CD4-positive, alpha-beta T cell treated with Interleukin-17A for 4 hours (primary cell): ENCODE results near the gene SARDH.

ENCODE experiments used
- DNase-seq: peaks from one replicate; pipeline ENCODE4 v3.0.0-alpha.2; 2020; ENCODE audit warnings: mixed read lengths

The SARDH gene

DNA sequence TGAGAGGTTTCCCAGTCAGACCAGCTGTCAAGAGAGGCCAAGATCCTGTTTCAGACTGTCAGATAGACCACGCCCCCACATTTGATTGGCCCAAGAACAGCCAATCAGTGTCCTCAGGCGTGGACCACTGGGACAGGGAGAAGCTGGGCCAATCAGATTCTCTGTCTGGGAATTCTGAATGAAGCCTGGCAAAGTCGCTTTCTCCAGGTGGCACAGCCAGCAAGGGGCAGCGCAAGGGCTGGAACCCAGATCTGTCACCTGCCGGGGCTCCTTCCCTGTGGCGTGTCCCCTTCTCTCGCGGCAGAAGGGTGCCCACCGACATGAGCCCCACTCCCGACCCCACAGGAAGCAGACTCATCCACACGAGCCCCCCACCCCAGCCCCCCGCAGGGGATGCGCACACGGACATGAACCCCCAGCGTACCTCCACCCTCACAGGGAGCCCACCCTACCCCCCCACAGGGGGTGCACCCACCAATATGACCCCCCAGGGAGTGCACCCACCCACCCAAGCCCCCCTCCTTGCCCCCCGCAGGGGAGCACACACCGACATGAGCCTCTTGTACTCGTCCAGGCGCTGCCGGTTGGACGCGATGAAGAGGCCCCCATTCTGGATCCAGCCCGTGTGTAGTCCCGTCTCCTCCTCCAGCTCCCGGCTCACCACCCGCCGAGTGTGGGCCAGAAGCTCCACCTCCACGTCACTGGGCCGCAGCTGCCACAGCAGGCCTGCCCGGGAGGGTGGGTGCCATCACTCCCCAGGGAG is 6.1 kb downstream of the SARDH start:
- no peak for DNase-seq

DNA sequence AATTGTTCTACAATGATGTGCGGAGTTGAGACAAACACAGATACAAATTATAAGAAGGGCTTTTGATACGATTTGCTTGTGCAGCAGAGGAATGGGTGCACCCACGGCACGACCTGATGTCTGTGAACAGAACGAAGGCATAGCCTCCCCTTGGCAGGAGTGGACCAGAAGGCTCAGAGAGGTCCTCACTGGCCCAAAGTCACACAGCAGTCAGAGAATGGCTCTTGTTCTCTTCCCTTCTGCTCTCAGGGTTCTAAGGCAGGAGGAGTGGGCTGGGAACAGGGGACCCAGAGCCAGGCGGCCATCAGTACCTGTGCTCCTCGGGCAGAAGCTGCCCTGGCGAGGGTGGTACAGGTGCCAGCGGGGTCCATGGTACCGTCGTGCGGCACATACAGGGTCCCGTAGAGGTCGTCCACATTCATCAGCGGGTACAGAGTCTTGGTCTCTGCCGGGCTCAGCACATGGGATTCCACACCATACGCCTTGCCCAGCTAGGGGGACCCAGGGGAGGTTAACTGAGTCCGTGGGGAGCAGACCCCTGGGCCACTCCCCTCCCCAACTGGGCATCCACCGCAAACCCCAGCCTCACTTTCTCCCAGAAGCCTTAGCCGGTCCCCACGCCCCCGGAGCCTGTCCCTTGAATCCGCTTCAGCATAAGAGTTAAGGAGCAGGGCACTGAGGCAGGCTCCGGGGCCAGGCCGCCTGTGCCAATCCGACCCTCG is 7.0 kb downstream of the SARDH start:
- DNase-seq = no peak

DNA sequence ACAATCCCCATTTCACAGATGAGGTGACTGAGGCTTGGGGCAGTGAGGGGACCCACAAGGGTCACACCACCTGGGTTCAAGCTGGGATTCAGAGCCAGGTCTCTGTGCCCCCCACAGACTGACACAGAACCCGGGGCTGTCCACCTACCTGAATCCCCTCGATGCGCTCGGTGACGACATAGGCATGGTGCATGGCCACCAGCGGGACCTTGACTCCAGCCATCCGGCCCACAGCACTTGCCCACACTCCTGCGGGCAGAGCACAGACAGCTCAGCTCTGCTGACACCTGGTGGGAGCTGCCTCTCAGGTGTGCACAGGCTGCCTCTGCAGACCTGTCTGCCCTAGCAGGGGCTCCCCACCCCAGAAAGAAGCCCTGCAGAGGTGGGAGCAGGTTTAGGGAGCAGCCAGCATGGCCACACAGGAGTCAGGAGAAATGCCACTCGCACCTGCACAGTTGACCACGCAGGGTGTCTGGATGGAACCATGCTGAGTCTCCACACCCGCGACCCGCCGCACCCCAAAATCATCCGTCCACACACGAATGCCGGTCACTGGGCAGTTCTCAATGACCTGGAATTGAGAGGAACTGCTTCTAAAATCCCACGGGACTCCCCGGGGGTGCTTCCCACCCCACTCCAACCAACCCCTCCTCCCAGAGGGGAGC is 8.4 kb downstream of the SARDH start:
- DNase-seq = no peak

DNA sequence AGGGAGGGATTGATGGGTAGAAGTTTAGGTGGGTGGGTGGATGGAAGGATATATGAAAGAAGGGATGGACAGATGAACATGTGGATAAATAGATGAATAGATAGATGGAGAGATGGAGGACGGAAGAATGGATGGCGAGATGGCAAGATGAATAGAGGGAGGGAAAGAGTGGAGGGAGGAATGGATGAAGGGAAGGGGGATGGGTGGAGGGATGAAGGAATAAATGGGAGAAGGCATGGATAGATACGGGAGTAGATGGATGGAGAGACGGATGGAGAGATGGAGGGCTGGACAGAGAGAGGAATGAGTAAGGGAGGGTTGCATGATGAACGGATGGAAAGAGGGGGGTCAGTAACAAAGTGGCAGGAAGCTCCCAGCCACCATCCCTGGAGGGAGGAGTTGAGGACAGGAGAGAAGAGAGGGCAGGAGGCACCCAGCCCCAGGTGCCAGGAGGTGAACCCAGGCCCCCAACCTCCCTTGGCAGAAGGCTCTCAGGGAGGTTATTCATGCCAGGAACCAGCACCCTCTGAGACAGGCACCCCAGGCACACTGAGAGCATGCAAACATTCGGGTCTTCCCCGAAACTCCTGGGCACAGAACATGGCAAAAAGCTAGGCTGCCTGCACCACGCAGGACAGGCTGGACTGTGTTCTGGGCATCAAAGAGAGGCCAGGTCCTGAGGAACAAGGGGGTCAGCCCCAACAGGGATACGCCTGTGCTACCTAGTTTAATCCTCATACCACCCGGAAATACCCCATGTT is 9.1 kb downstream of the SARDH start:
- DNase-seq = no peak

DNA sequence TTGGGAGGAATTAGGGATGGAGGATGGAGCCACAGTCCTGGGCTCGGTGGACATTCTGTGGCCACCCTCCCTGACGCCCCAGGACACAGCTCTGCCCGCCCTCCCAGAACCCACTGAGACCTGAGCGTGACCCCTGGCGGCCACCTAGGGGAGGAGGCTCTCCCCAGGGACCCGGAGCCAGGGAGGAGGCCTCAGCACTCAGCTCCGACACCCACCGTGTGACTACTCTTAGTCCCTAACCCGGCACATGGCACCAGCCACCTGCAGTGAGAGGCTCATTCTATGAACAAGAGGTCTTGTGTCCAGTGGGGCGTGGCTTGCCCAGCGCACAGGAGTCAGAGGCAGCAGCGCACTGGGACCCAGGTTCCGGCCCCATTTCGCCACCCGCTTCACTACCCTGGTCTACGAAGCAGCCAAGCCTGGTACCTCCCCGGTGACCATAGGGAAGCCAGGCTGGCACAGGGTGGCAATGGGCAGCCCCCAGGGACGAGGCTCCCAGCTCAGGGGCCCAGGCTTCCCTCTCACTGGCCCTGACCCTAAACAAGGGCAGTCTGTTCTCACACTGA is 10.2 kb downstream of the SARDH start:
- DNase-seq = no peak

DNA sequence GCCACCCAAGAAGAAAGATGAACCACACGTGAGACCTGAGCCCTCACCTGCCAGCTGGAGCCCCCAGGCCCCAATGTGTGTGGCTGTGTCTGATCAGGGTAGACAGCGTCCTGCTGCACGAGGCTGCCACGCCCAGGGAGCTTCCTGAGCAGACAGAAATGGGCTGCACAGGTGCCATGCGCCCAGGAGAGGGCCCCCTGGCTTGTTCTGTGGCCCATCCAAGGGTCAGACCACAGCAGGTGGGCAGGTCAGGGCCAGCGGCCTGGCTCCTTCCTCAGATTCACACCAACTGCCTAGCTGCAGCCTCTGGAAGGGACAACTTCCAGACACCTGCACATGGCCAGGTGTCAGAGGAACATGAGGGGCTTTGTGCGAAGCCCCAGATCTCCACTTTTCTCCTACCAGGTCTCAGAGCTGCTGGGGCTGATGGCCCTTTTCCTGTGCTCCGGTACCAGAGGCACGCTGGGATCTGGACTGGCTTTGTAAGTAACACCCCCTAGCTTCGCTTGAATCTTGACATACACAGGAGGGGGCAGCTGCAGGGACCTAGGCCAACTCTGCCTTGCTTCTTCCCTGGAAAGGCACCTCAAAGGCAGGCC is 10.8 kb downstream of the SARDH start:
- no peak for DNase-seq

DNA sequence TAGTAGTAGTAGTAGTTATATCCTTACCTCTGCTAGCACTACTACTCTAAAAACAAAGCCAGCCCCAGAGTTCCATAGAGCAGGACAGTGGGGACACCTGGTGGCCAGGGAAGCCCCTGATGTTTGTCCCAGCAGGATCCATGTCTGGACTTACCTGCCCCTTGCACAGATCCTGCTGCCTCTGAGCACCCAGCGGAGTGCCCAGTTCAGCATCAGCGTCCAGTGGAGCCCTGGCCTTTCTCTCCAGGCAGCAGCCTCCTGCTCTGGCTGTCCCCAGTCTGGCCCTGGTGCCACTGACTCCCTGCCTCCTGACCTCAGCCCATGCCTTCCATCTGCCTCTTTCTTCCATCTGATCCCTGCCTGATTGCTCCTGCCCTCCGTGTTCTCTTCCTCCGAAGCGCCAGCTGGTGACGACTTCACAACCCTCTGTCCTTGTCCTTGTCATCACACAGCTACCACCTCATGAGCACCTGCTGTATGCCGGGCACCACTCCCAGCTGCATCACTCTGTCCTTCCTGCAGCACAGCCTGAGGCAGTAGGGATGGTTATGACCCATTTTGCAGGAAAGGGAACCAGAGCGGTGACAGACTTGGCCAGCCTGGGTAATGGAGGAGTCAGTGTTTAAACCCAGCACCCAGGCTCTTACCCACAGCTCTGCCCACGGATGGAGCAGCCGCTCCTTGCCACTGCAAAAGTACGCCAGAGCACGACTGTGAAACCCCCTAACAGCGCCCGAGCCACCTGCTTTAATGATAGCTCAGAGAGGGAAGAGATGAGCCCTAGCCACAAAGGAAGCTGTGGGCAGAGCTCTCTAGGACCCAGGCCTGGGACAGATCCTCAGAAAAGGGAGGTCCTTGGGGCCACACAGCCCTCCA is 11.5 kb downstream of the SARDH start:
- DNase-seq = peak; percentile 78

DNA sequence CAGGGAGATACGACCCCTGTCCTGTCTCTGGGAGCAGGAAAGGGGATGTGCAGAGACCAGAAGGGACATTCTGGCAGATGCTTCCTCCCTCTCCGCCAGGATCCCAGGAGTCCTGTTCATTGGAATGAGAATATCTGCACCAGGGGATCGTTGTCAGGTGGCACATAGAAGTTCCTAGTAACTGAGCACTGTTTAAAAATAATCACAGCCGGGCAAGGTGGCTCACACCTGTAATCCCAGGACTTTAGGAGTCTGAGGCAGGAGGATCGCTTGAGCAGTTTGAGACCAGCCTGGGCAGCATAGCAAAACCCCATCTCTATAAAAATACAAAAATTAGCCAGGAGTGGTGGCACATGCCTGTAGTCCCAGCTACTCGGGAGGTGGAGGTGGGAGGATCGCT is 12.3 kb downstream of the SARDH start:
- DNase-seq = no peak

DNA sequence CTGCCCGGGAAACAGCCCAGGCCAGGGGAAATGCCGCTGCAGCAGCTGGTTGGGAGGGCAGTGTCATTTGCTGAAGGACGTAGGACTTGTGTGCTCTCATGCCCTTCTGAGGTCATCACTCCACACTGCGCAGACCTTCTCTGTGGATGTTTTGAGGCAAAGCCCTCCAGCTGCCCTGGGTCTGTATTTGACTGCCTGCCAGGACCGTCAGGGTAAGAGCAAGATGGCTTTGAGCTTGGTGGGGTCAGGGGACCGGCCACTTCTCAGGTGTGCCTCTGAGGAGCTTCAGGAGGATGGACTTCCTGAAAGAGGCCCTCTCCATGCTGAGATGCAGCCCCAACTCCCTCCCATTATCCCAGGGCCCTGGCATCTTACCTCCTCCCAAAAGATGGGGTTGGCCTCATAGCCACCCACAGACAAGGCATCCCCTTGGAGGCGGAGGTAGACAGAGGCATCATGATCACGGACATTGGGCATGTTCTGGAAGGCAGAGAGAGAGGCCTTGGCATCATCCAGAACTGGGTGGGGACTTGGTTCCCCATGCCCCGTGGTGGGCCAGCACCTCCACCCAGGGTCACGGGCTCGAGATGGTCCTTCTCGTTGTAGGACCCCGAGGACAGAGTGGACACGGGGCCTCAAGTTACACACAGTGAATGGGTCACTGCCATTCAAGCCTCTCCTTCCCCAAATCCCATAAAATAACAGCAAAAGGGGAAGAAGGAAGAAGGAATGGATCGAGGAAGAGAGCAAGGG is 19.4 kb downstream of the SARDH start:
- no peak for DNase-seq

DNA sequence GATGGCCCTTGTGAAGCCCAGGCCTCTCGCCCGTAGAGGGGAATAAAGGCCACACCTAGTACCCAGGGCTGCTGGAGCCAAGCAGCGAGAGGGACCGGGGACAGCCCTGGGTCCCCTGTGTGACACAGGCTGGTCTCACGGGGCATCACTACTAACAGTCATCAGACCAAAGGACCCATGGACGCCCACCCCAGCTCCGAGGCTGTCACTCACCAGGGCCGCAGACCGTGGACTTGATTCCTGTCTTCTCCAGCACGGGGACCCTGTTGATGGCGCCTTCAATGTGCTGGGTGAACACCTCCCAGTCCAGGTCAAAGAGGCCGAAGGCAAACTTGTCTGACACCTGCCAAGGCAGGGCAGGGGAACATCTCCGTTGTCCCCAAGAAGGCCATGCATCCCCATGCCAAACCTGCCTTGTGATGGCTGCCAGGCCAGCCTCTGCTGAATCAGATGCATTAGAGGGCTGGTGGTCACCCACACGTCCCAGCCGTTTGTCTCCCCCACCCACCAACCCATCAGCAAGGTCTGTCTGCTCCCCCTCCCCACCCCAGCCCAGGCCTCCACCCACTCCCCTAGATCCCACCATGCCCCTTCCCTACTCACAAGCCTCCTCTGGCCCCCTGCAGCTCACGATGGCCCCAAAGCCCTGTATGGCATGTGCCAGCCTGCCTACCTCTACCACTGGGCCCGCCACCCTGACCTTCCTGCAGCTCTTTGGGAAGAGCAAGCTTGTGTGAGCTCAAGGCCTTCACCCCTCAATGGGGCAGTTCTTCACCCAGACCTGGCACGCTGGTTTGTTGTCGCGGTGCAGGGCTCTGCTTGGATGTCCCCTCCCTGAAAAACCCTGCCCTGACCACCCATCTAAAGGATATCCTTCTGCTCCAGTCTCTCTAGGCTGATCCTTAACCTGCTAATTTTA is 20.8 kb downstream of the SARDH start:
- no peak for DNase-seq

DNA sequence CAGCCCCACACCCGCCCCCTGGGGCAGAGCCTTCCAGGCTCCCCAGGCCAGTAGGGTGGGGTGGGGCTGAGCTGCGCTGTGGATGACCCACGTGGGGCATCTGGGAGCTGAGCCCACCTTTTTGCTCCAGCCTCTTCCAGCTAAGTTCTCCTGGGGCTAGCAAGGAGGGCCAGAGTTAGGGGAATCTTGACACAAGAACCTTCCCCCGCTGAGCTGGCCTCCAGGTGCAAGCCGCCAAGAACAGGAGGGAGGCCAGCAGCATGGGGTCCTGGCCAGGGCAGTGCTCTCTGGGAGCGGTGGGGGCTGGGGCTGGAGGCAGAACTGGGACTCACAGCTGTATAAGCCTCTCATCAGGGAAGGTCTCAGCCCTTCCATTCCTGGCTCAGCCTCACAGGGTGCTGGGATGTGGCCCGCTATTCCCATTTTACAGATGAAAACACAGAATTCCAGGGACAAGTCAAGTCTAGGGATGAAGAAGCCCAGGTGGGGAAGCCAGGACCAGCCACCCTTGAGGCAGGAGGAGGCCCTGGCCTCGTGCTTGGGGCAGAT is 21.5 kb downstream of the SARDH start:
- DNase-seq = no peak

DNA sequence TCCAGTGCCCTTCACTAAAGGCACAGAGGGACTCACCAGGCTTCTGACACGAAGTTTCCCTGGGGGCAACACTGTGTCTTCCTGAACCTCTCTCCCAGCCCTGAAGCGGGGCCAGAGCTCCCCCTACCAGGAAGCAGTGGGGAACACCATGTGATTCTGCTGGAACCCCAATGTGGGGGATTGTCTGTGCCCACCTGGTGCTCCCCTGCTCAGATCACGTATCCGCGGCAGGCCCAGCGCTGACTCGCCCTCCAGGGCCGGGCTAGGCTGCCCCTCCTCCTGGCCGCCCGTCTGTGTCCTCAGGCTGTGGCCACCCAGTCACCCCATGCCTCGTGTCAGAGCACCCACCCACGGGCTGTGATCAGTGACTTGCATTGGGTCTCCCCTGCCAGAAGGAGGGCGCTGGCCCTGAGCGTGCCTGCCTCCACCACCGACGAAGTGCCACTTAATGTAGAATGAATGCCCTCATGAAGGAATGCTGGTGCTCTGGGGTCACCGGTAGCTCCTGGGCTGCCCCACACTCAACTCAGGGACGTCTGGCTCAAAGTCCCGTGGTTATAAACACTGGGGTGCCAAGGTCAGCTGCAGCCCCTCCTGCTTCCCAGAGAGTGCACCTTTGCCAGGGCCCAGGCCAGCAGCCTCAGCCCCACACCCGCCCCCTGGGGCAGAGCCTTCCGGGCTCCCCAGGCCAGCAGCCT is 22.1 kb downstream of the SARDH start:
- DNase-seq = peak; percentile 73

DNA sequence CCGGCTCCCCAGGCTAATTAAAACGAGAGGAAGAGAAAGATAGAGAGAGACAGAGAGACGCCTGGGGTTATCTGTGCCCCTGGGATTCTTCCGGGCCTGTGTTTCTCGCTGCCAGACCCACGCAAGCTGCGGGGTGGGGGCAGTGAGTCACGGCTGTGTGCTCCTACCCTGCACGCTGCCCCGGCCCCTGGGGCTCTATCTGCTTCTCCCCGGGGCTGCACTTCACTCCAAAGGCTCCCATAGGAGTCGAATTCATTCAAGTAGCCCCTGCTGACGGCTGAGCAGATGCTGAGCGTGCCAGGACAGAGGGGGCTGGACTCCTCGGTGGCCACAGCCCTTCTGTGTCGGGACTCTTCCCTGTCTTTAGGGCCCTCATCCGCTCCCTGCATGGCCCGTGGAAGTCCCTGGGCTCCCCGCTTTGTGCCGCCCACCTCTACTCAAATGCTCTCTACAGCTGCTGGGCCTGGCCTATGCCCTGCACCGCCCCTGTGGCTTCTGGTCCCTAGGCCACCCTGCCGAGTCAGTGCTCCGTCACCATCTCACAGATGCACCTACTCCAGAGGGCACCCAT is 22.8 kb downstream of the SARDH start:
- DNase-seq = no peak

DNA sequence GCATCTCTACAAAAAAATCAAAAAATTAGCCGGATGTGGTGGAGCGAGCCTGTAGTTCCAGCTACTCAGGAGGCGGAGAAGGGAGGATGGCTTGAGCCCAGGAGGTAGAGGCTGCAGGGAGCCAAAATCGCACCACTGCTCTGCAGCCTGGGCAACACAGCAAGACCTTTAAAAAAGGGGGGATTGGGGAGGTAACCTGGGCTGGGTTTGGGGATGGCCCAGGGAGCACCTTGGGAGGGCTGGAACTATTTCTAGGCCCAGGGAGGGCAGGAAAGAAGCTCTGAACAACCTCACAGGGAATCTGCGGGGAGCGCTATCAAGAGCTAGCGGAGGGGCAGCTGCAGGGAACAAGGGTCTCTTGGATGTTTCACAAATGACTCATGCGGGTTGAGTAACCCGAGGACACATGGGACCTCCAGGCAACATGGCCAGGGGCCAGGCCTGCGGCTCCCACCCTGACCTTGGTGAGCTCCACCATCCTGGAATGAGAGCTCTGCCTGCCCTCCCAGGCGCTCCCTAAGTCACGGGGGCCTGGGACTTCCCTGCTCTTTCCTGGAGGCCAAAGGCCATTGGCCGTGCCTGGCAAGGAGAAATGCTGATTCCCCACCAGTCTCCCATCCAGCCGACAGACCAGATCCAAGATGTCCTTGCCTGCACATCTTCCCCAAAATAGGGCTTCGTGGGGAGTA is 23.4 kb downstream of the SARDH start:
- DNase-seq = no peak

DNA sequence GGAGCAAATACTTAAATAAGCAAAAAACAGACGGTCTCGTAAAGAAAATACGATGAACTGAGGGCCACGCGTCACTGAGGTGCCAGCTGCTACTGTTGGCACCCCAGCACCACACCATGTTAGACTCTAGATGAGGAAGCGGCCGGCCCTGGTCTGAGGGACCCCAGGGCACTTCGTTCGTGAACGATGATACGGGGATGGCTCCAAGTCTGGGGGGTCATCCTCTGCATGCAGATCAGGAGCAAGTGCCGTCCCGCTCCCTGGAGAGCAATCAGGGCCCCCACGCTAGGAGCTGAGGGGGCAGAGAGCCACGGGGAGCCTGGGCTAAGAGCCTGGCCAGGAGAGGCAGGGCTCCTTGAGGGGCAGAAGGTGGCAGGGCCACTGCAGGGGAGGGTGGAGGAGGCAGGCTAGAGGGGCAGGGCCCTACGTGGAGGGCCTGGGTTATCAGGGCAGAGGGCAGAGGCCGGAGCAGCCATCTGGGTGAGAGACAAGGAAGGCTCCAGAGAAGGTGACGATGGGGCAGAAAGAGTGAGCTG is 24.1 kb downstream of the SARDH start:
- DNase-seq = no peak

DNA sequence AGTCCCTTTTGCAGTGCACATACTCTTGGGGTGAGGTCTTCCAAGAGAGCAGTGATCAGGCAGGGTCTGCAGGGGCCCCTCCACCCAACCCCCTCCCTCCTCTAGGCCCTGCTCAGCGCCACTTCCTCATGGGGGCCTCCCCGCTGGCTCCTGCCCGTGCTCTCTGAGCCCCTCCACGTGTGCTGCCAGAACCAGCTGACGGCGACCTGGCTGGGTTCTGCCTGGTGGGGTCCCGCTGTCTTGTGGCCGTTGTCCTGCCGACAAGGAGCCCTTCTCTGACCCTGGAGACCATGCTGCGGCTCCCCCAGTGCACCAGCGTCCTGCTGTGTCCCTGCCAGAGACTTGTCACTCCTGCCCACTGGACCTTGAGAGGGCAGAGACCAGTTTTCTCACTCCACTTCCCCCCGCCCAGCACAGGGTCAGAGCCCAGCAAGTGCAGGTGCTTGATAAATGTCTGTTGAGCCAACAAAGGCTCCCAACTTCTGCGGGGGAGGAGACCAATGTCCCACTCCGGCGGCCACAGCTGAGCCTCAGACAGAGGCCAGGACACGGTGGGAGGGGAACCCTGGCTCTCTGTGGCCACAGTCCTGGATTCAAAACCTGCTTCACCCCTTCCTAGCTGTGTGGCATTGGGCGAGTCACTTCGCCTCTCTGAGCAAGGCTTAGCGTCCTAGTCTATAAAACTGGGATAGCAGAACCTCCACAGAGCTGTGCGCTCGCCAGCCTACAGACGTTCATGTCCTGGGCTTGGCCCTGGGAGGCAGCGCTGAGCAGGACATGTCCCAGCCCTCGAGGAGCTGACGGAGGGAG is 24.8 kb downstream of the SARDH start:
- DNase-seq = no peak
